Skeletal muscle satellite cell (primary cell): Measurements from ENCODE around the gene SS18L1.
"Not testable (repeated sequence)": the region's sequence is repeated elsewhere in the genome, so short reads cannot be mapped to it uniquely, and the experiment has no call there.

Source experiments
- H3K27me3 ChIP-seq: 2 replicates; pipeline ENCODE4 v1.7.0; 2013; ENCODE audit warnings: low read length; ENCODE audit not compliant: control insufficient read depth, insufficient read depth
- H3K36me3 ChIP-seq: 2 replicates; pipeline ENCODE4 v1.7.0; 2013; ENCODE audit warnings: mild to moderate bottlenecking, control low read depth, low read length; ENCODE audit not compliant: insufficient read depth
- H3K4me1 ChIP-seq: 2 replicates; pipeline ENCODE4 v1.7.0; 2013; ENCODE audit warnings: low read length; ENCODE audit not compliant: control insufficient read depth, insufficient read depth
- H3K4me2 ChIP-seq: 2 replicates; pipeline ENCODE4 v1.7.0; 2013; ENCODE audit warnings: mild to moderate bottlenecking, low read length
- H3K4me3 ChIP-seq: 2 replicates; pipeline ENCODE4 v1.7.0; 2013; ENCODE audit warnings: low read length
- H3K9ac ChIP-seq: 2 replicates; pipeline ENCODE4 v1.7.0; 2013; ENCODE audit warnings: mild to moderate bottlenecking, low read depth, low read length, moderate library complexity
- H3K9me3 ChIP-seq: replicated peaks from 2 replicates; pipeline ENCODE4 v1.7.0; 2013; ENCODE audit warnings: mild to moderate bottlenecking, control low read depth, low read length

The SS18L1 gene

DNA sequence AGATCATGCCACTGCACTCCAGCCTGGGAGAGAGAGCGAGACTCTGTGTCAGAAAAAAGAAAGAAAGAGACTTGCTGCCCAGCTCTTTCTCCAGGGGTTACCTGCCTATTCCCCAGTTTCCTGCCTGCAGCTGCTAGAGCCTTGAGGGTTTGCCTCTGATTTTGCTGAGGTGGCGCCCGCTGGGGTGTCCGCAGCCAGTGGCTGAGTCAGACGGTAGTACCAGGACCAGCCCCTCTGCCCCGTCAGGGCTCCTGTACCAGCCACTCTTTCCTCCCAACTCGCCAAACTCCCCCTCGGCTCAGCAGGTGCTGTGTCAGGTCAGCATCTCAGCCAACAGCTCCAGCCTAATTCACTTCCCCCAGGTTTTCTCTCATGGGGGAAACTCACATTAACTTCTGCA lies 28.7 kb upstream of the SS18L1 start:
- H3K4me2 ChIP-seq = no peak overlapping the region
- no peak overlapping the region for H3K4me3 ChIP-seq
- H3K9ac ChIP-seq = no peak overlapping the region
- H3K9me3 ChIP-seq = peaks cover 17% of the 10 kb centered on the region
- no peaks in the 10 kb centered on the region for H3K4me1 ChIP-seq
- H3K36me3 ChIP-seq = no peaks in the 10 kb centered on the region
- peaks cover 41% of the 10 kb centered on the region for H3K27me3 ChIP-seq

DNA sequence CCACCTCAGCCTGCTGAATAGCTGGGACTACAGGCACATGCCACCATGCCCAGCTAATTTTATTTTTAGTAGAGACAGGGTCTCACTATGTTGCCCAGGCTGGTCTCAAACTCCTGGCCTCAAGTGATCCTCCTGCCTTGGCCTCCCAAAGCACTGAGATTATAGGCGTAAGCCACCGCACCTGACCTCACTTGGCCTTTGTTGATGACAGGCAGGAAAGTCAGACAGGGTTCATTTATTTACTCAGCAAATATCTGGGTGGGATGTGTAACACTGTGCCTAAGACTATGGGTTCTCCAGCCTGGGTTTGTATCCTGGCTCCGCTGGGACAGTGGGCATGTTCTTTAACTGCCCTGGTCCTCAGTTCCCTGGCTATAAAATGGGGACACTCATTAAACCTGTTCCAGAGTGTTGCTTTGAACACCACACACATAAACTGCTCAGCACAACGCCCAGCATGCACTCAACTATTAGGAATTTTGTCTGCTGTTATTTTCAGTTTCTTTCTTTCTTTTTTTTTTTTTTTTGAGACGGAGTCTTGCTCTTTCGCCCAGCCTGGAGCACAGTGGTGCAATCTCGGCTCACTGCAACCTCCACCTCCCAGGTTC lies 27.7 kb upstream of the SS18L1 start:
- H3K4me2 ChIP-seq, H3K4me3 ChIP-seq, H3K36me3 ChIP-seq, H3K4me1 ChIP-seq, H3K9ac ChIP-seq: not testable (repeated sequence)
- H3K27me3 ChIP-seq = peaks cover 41% of the 10 kb centered on the region
- peaks cover 13% of the 10 kb centered on the region for H3K9me3 ChIP-seq

DNA sequence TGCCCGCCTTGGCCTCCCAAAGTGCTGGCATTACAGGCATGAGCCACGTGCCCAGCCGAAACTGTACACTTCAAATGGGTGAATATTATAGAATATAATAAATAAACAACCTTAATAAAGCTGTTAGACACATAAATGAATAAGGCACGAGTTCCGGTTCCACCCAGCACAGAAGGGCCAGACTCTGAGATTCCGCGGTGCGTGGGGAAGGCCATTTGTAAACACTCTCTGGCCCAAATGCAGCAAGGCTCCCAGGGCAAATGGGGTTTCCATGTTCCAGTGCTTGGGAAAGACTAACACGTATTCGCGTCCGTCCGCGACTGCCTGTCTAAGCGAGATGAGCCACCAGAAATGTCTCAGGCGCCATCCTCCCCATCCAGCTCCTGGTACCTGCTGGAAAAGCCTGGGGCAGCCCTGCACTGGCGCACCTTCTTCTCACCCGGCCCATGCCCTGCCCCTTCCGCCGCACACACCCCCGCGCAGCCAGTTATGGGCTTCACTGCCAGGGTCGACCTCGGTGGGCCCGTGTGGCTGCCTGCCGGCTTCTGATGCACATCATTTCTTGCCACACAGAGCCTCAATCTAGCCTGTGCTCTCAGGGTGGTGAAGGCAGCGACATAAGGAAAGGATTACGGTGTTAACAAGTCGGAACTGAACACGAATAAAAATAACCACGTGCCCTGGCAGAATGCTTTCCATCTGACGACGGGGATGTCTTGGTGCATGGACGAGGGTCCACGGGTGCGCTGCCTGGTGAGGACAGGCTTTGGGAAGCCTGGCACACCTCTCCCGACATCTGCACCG lies 26.8 kb upstream of the SS18L1 start:
- peaks cover 41% of the 10 kb centered on the region for H3K27me3 ChIP-seq
- no peaks in the 10 kb centered on the region for H3K36me3 ChIP-seq
- H3K4me2 ChIP-seq = no peak overlapping the region
- H3K4me3 ChIP-seq = no peak overlapping the region
- peaks cover 13% of the 10 kb centered on the region for H3K9me3 ChIP-seq
- peaks cover 3% of the 10 kb centered on the region for H3K4me1 ChIP-seq
- no peak overlapping the region for H3K9ac ChIP-seq

DNA sequence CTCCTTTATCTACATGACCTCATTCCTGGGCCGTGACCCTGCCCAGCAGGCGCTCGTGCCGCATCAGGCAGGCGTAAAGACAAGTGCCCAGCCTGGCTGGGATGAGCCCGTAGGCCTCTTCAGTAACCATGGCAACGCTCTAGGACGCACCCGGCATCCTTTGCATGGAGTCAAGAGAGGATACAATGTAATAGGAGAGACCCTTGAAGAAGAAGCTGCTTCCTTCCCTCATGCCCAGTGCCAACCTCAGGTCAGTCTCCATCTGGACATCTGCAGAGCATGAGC lies 26.3 kb upstream of the SS18L1 start:
- Histone ChIP-seq H3K4me2 (no peak overlapping the region), H3K27me3 (peaks cover 41% of the 10 kb centered on the region), H3K9me3 (peaks cover 10% of the 10 kb centered on the region), H3K4me3 (no peak overlapping the region), H3K36me3 (no peaks in the 10 kb centered on the region), H3K9ac (no peak overlapping the region), H3K4me1 (peaks cover 3% of the 10 kb centered on the region)

DNA sequence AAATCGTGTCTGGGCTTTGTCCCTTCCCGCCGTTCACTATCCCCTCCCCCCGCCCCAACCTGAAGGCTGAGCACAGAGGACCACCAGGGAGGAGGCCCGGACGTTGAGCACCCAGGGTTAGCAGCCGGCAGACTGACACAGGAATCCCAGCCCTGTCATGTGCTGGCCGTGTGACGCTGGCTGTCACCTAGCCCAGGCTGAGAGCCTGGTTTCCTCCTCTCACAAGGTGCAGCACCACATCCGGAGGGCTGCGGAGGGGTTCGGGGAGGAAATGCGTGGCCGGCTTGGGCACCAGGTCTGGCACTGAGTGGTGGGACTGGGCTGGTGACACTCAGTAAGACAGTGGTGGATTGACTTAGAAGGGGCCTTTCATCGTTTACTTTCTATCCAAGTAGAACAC lies 25.9 kb upstream of the SS18L1 start:
- Histone ChIP-seq H3K9me3 (peaks cover 6% of the 10 kb centered on the region), H3K4me3 (no peak overlapping the region), H3K36me3 (no peaks in the 10 kb centered on the region), H3K9ac (no peak overlapping the region), H3K4me2 (no peak overlapping the region), H3K27me3 (peaks cover 41% of the 10 kb centered on the region), H3K4me1 (peaks cover 3% of the 10 kb centered on the region)

DNA sequence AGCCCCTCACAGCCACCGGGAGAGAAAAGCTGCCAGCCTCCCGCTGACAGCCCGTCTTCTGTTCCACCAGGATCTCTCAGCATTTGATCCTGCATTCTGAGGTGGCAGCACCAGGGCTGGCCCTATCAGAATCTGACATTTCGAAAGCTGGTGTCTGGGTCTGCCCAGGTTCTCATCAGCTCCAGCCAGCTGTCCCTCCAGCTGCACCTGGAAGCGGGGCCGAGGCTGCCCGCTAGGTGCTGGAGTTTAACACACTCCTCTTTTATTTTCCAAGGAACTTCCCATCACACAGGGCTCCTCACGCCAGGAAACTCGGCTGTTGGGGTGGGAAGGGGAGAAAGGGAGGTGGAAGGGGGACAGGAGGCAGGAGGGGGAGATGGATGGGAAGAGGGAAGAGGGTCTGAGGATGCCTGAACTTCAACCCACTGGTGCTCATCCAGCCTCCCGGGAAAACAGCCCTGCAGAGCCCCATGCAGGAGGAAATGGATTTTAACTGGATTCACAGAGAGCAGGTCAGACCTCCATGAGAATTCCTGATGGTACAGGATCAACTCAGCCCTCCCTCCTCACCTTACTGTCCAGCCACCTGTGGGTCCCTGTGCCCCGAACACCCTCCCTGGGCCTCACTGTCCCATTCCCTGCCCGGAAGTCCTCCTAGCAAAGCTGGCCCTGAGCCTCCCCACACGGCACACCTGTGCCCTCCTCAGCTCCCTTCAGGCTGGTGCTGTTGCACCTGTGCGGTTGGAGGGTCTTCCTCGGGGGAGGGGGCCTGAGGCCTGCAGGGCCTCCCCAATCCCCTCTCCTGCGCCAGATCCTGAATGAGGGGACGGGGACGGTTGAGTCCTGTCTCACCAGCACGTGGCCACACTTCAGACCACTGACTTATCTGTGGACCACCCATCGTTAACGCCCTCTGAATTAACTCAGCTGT lies 25.2 kb upstream of the SS18L1 start:
- Histone ChIP-seq H3K4me2 (no peak overlapping the region), H3K36me3 (no peaks in the 10 kb centered on the region), H3K9ac (no peak overlapping the region), H3K9me3 (peaks cover 3% of the 10 kb centered on the region), H3K4me1 (peaks cover 7% of the 10 kb centered on the region), H3K27me3 (peaks cover 41% of the 10 kb centered on the region), H3K4me3 (no peak overlapping the region)

DNA sequence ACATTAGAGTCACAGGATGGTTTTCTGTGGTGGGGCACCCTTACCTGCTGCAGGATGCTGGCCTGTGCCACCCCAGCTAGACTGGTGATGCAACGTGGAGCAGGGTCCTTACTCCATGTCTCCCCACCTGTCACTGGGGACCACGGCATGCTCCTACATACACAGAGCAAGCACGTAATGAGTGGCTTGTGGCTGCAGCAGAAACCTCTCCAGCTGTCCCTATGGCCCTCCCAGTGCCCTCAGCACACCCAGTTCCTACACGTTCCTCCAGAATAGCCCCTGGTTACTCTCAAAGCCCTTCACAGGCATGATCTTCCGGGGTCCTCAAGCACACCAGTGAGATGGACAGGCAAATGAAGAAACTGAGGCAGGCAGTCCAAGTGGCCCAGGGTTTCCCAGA lies 24.5 kb upstream of the SS18L1 start:
- Histone ChIP-seq H3K36me3 (no peaks in the 10 kb centered on the region), H3K9me3 (peaks cover 3% of the 10 kb centered on the region), H3K9ac (no peak overlapping the region), H3K27me3 (peaks cover 41% of the 10 kb centered on the region), H3K4me1 (peaks cover 14% of the 10 kb centered on the region), H3K4me2 (no peak overlapping the region), H3K4me3 (no peak overlapping the region)

DNA sequence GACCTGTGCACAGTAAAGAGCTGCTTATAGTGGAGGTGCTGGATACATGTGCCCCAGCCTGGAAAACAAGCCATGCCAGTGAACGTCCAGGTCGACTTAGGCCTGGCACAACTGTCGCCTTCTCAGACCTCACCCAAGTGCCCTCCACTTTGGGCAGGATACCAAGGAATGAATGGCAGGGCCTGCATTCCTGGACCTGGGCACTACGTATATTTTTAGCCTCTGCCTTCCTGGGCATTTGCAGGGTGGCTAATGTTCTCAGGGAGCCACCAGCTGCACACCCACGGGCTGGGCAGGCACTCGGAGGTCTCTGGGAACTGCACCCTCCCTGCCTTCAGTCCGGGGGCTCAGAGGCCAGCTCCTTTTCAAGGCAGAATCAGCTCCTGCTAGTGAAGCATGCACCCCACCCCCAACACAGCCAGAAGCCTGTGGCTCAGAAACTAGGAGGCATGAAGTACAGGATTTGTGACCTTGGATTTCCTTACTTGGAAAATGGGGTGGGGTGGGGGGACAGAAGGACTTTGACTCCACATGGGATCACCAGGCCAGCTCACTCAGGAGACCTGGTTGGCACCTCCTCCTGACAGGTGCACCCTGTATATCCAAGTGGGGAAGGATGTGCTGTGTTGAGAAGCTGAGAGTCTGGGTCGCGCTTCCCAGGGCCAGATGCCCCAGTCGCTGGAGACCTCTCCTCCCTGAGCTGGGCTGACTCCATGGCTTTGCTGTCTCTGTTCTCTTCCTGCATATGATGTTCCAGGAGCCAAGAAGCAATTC lies 23.8 kb upstream of the SS18L1 start:
- peaks cover 18% of the 10 kb centered on the region for H3K4me1 ChIP-seq
- peaks cover 6% of the 10 kb centered on the region for H3K36me3 ChIP-seq

DNA sequence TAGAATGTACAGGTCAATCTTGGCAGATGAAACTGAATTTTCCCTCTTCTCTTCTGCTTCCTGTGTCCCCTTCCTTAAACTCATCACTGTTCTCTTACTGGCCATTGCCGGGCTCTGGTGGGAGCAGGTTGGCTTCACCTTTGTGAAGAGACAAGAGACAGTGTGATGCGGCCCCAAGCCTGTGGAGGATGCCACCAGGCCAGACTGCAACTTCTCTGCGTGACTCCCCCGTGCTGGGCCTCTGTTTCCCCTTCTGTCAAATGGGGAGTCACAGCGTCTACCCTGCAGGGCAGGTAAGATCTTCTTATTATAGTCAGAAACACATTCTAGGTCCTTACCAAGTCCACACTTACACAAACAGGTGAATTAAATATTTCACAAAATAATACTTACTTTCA lies 23.2 kb upstream of the SS18L1 start:
- no peak overlapping the region for H3K4me3 ChIP-seq
- no peak overlapping the region for H3K4me2 ChIP-seq
- peaks cover 18% of the 10 kb centered on the region for H3K4me1 ChIP-seq
- no peak overlapping the region for H3K9ac ChIP-seq
- H3K27me3 ChIP-seq = peaks cover 34% of the 10 kb centered on the region
- H3K9me3 ChIP-seq = peaks cover 3% of the 10 kb centered on the region
- H3K36me3 ChIP-seq = peaks cover 10% of the 10 kb centered on the region

More for the DNA sequence above, 23.8 kb upstream of the SS18L1 start:
- H3K9me3 ChIP-seq = peaks cover 3% of the 10 kb centered on the region
- H3K4me3 ChIP-seq = no peak overlapping the region
- H3K27me3 ChIP-seq = peaks cover 40% of the 10 kb centered on the region
- no peak overlapping the region for H3K4me2 ChIP-seq
- no peak overlapping the region for H3K9ac ChIP-seq

DNA sequence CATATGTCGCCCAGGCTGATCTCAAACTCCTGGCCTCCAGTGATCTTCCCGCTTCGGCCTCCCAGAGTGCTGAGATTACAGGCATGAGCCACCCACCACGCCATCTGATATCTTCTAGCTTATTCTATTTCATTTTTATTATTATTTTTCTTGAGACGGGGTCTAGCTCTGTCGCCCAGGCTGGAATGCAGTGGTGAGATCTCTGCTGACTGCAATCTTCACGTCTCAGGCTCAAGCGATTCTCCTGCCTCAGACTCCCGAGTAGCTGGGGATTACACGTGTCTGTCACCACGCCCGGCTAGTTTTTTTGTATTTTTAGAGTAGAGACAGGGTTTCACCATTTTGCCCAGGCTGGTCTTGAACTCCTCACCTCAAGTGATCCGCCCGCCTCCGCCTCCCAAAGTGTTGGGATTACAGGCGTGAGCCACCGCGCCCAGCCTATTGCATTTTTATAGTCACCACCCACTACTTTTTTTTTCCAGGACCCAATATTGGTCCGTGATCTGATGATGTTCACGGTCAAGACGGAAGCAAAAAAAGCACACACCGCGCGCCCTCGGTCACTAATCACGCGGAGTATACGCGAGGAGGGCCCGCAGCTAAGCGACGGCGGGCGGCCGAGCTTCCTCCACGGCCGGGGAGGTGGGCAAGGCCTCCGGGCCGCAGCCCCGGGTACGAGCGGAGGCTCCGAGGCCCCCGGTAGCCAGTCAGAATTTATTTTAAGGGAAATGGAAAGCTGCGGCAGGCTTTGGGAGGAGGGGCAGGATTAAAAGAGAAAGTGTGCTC lies 22.4 kb upstream of the SS18L1 start:
- H3K9ac ChIP-seq = peak overlapping the region; percentile 90
- peaks cover 31% of the 10 kb centered on the region for H3K27me3 ChIP-seq
- H3K9me3 ChIP-seq = peaks cover 3% of the 10 kb centered on the region
- peaks cover 18% of the 10 kb centered on the region for H3K4me1 ChIP-seq
- H3K4me3 ChIP-seq = peak overlapping the region; percentile 98
- peak overlapping the region; percentile 98 for H3K4me2 ChIP-seq
- H3K36me3 ChIP-seq = peaks cover 17% of the 10 kb centered on the region
